Ovary (tissue), 9 donors: ENCODE measurements around the gene C10orf88. TPM values are rescaled to one million over a fixed set of nuclear protein-coding genes. Genes with fewer than 3 reads are reported as not detected.

Experiments used
- DNase-seq, 5 donors: peaks; one replicate each; pipeline ENCODE4 v3.0.0-alpha.2; 2019 to 2020
- H3K27ac ChIP-seq, 2 donors: fragments of 200-600 bp; one replicate each; pipeline versions ENCODE4 v1.5.1 to v1.8.0; 2019 to 2022
- H3K27me3 ChIP-seq: fragments of 200-600 bp; one replicate; pipeline ENCODE4 v1.8.0; 2022
- H3K36me3 ChIP-seq: fragments of 200-600 bp; sonication (generic); one replicate; pipeline ENCODE4 v1.5.1; 2019
- H3K4me1 ChIP-seq: one replicate; pipeline ENCODE4 v1.8.1; 2013; ENCODE audit warnings: mild to moderate bottlenecking, moderate library complexity; ENCODE audit not compliant: insufficient read depth
- H3K4me3 ChIP-seq: fragments of 200-600 bp; sonication (generic); one replicate; pipeline ENCODE4 v1.5.1; 2017
- H3K9me3 ChIP-seq, 2 donors: fragments of 200-600 bp in 1 of 2; sonication (generic) in 1 of 2; one replicate each; pipeline versions ENCODE4 v1.5.1 to v1.8.1; 2013 to 2019; ENCODE audit warnings: mild to moderate bottlenecking in 1 of 2, moderate library complexity in 1 of 2
- EP300 ChIP-seq: sonication (generic); formaldehyde crosslinking; IDR thresholded peaks from one replicate; pipeline ENCODE4 v1.6.1; 2017; ENCODE audit warnings: antibody characterized with exemption
- POLR2A ChIP-seq: fragments of 450-650 bp; IDR thresholded peaks from one replicate; pipeline ENCODE4 v1.6.1; 2017; ENCODE audit warnings: antibody characterized with exemption, mild to moderate bottlenecking, moderate library complexity
- WGBS, 3 donors: extraction: QIAGEN DNeasy Blood & Tissue Kit in 1 of 3; methylation state at CpG; one replicate each; pipeline versions ENCODE4 v1.1.5 to v1.1.7; 2013 to 2017; 5-methylcytosine and 5-hydroxymethylcytosine counted together
- intact Hi-C, 4 donors: fragments of 100-400 bp; cut with DNase I; formaldehyde crosslinking; loops; one replicate each; pipeline versions ENCODE4 v1.11.0 to v1.15.1; 2022 to 2023
- polyA plus RNA-seq, 2 donors: library from polyadenylated mRNA; stranded (reverse); fragments of 200-250 nt in 1 of 2; fragments of 350-450 nt in 1 of 2; fragmentation: Illumina TruSeq in 1 of 2; extraction: RNeasy Lipid Tissue Mini Kit (QIAGEN cat#74804) in 1 of 2; gene quantifications; one replicate each; pipeline ENCODE4 v1.2.3, GENCODE V29; 2013 to 2014
- total RNA-seq, 7 donors: library from RNA; depleted of rRNA in 2 of 7; stranded (reverse); fragments of >200 nt in 2 of 7; fragmentation: NEBNext Ultra II Directional in 3 of 7; extraction: Animal tissue kit (Norgen Biotek cat#: 25700) in 3 of 7; gene quantifications; one replicate each; pipeline versions ENCODE4 v1.1.0 to v1.2.4, GENCODE V29; 2016 to 2023
- TF ChIP-seq, protein P1 (sequence below), 3 donors: fragments of 450-650 bp in 2 of 3; fragments of 200-600 bp in 1 of 3; IDR thresholded peaks; one replicate each; pipeline versions ENCODE4 v1.5.1 to v1.8.0; 2016 to 2022; ENCODE audit warnings: antibody characterized with exemption in 3 of 3, mild to moderate bottlenecking in 1 of 3
- donor health status: DM: no; HTN: no; CAD: no; lungs with moderate emphysema.
- donor health status: DM: no; HTN: no; CAD: no.
- donor health status: Bipolar disorder and iron deficiency.
- donor health status: DM: yes; HTN: yes; CAD: no.
- donor health status: DM: no; HTN: no; CAD: no.
- donor health status: DM: yes; HTN: yes; CAD: no.

C10orf88 gene
- total and polyA plus RNA-seq, 9 donors, result 3.0 to 9.7 (median 7.2) TPM

DNA sequence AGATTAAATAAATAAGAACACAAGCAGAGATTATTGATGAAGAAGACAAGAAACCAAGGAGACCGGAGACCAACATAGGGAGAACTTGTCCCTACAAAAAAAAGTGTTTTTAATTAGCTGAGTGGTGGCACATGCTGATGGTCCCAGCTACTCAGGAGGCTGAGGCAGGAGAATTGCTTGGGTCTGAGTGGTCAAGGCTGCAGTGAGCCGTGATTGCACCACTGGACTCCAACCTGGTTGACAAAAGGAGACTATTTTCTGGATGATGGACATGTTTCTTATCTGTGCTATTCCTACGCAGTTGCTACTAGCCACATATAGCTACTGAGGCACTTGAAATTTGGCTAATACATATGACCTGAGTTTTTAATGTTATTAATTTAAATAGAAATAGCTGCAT, 44.9 kb upstream of the C10orf88 start:
- Histone ChIP-seq H3K27me3 (no peaks in the 10 kb centered on the region), H3K27ac (no peak overlapping the region), H3K36me3 (no peaks in the 10 kb centered on the region), H3K4me1 (peaks cover 2% of the 10 kb centered on the region), H3K4me3 (no peak overlapping the region), H3K9me3 (no peaks in the 10 kb centered on the region)
- intact Hi-C loops, result no loop called here
- TF ChIP-seq EP300 (no peak), POLR2A (no peak)
- TF ChIP-seq, protein P1, sequence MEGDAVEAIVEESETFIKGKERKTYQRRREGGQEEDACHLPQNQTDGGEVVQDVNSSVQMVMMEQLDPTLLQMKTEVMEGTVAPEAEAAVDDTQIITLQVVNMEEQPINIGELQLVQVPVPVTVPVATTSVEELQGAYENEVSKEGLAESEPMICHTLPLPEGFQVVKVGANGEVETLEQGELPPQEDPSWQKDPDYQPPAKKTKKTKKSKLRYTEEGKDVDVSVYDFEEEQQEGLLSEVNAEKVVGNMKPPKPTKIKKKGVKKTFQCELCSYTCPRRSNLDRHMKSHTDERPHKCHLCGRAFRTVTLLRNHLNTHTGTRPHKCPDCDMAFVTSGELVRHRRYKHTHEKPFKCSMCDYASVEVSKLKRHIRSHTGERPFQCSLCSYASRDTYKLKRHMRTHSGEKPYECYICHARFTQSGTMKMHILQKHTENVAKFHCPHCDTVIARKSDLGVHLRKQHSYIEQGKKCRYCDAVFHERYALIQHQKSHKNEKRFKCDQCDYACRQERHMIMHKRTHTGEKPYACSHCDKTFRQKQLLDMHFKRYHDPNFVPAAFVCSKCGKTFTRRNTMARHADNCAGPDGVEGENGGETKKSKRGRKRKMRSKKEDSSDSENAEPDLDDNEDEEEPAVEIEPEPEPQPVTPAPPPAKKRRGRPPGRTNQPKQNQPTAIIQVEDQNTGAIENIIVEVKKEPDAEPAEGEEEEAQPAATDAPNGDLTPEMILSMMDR (IDR thresholded peaks at IDR 0.05), result no peak
- WGBS, 3 donors, result 93 to 97% (median 97%) methylated on average over 3 of the region's 3 CpGs
- no peak for DNase-seq

DNA sequence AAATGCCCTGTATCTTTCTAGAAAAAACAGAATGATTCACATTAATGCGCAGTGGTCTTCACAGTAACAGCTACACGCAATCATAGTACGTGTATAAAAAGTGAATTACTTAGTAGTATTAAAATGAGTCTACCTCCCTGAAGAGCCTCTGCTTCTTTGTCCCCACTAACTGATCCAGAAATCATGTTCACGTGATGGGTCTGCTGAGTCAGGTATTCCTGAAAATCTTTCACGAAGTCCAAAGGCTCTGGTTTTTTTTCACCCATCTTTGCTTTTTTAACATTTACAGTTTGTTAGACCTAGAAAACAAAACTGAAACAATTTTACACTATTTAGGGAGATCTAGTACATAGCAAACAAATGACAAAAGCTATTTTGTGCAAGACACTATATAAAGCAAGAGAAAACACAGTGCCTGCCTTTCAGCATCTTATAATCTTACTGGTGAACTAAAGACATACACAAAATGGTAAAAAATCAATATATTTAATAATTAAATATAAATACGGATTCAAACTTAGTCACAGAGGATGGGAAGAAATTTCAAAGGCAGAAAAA, 44.4 kb upstream of the C10orf88 start:
- Histone ChIP-seq H3K36me3 (no peaks in the 10 kb centered on the region), H3K27ac (no peak overlapping the region), H3K4me3 (no peak overlapping the region), H3K4me1 (peaks cover 2% of the 10 kb centered on the region), H3K9me3 (no peaks in the 10 kb centered on the region), H3K27me3 (no peaks in the 10 kb centered on the region)
- 74 to 82% (median 78%) methylated on average over 6 of the region's 6 CpGs for WGBS, 3 donors
- no peak for DNase-seq
- TF ChIP-seq, protein P1 (IDR thresholded peaks at IDR 0.05), result no peak
- no peak for TF ChIP-seq POLR2A
- TF ChIP-seq EP300, result no peak
- intact Hi-C loops, result no loop called here

DNA sequence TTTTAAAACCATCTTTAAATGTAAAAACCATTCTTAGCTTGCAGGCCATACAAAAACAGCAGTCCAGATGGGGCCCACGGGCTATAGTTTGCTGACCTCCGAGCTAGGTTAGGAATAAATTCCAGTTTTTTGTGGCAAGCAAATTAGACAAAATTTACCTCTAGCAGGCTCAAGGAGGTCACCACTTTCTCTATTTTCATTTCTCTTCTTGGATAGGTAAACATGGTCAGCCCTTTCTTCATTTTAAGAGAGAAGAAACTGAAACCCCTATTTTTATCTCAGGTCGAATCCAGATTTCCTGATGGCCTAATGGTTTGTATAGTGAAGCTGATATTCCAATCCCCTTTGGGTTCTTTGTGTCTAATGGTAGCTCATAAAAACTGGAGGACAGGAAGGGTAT, 43.8 kb upstream of the C10orf88 start:
- H3K4me3 ChIP-seq, result no peak overlapping the region
- no peaks in the 10 kb centered on the region for H3K27me3 ChIP-seq
- TF ChIP-seq, protein P1 (IDR thresholded peaks at IDR 0.05), result no peak
- TF ChIP-seq POLR2A (no peak), EP300 (no peak)
- H3K9me3 ChIP-seq, result no peaks in the 10 kb centered on the region
- no peak overlapping the region for H3K27ac ChIP-seq
- no peaks in the 10 kb centered on the region for H3K36me3 ChIP-seq
- WGBS, 3 donors, result 22 to 47% (median 27%) methylated on average over 3 of the region's 3 CpGs
- DNase-seq, result no peak
- intact Hi-C loops, result no loop called here
- H3K4me1 ChIP-seq, result peaks cover 2% of the 10 kb centered on the region

DNA sequence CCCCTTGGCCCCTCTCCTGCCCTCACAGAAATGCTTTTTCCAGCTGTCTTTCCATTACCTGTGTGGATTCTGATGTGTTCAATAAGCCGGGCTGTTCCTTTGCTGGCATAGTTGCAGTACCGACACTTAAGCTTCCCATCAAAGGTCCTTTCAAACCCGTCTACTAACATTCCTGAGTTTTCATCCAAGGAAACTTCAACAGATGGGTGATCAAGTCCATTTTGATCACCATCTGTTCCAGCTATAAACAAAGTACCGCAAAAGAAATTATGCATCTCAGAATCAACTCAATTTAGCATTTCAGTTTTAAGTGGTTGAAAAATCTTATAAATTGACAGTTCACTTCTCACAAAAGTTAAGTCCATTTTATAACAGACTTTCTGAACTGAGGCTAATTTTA, 41.9 kb upstream of the C10orf88 start:
- TF ChIP-seq POLR2A, result no peak
- TF ChIP-seq, protein P1 (IDR thresholded peaks at IDR 0.05), result no peak
- no peak for TF ChIP-seq EP300
- WGBS, 3 donors, result 87 to 93% (median 90%) methylated on average over 4 of the region's 4 CpGs
- H3K4me1 ChIP-seq, result peaks cover 2% of the 10 kb centered on the region
- H3K27me3 ChIP-seq, result no peaks in the 10 kb centered on the region
- no peaks in the 10 kb centered on the region for H3K36me3 ChIP-seq
- H3K9me3 ChIP-seq, result no peaks in the 10 kb centered on the region
- H3K4me3 ChIP-seq, result no peak overlapping the region
- intact Hi-C loops, result no loop called here
- no peak overlapping the region for H3K27ac ChIP-seq
- DNase-seq, result no peak
